Heart right ventricle (tissue), 16 donors: ENCODE measurements around the gene HEATR3. TPM values are rescaled to one million over a fixed set of nuclear protein-coding genes. Genes with fewer than 3 reads are reported as not detected.

ENCODE experiments used
- ATAC-seq, 8 donors: fragments of 200-7000 bp; cut with Tn5 transposase; one replicate each; pipeline ENCODE4 v1.9.1; 2020; ENCODE audit warnings: mild to moderate bottlenecking in 8 of 8, moderate library complexity in 8 of 8, moderate number of reproducible peaks in 1 of 8
- DNase-seq, 2 donors: peaks; one replicate each; pipeline ENCODE4 v3.0.0-alpha.2; 2020
- H3K27ac ChIP-seq, 10 donors: fragments of 200-600 bp; sonication (generic) in 2 of 10; one replicate each; pipeline versions ENCODE4 v1.5.0 to v1.8.0; 2020 to 2022; ENCODE audit warnings: mild to moderate bottlenecking in 3 of 10
- H3K27me3 ChIP-seq, 7 donors: fragments of 200-600 bp; one replicate each; pipeline ENCODE4 v1.8.0; 2021 to 2022; ENCODE audit warnings: mild to moderate bottlenecking in 2 of 7
- H3K36me3 ChIP-seq, 9 donors: fragments of 200-600 bp; sonication (generic) in 1 of 9; one replicate each; pipeline versions ENCODE4 v1.5.0 to v1.8.0; 2020 to 2022; ENCODE audit warnings: mild to moderate bottlenecking in 2 of 9
- H3K4me1 ChIP-seq, 9 donors: fragments of 200-600 bp; sonication (generic) in 1 of 9; one replicate each; pipeline versions ENCODE4 v1.5.0 to v1.8.0; 2020 to 2022; ENCODE audit warnings: mild to moderate bottlenecking in 4 of 9
- H3K4me3 ChIP-seq, 10 donors: fragments of 200-600 bp; sonication (generic) in 2 of 10; one replicate each; pipeline versions ENCODE4 v1.5.0 to v1.8.0; 2020 to 2022; ENCODE audit warnings: mild to moderate bottlenecking in 7 of 10, moderate library complexity in 2 of 10
- H3K9me3 ChIP-seq, 11 donors: fragments of 200-600 bp in 10 of 11; sonication (generic) in 2 of 11; one replicate each; pipeline versions ENCODE4 v1.5.0 to v1.8.0; 2013 to 2022; ENCODE audit warnings: mild to moderate bottlenecking in 2 of 11, control low read depth in 1 of 11, moderate library complexity in 1 of 11
- WGBS, 2 donors: extraction: QIAGEN DNeasy Blood & Tissue Kit; methylation state at CpG; one replicate each; pipeline ENCODE4 v1.1.7; 2013; ENCODE audit warnings: inconsistent platforms in 1 of 2; 5-methylcytosine and 5-hydroxymethylcytosine counted together
- intact Hi-C, 10 donors: fragments of 100-400 bp; cut with DNase I; formaldehyde crosslinking; loops; one replicate each; pipeline versions ENCODE4 v1.11.1 to v1.14.2; 2022
- polyA plus RNA-seq, 2 donors: library from polyadenylated mRNA; stranded (reverse); fragments of 200-250 nt; gene quantifications; one replicate each; pipeline ENCODE4 v1.2.3, GENCODE V29; 2013
- total RNA-seq, 10 donors: library from RNA; stranded (reverse); fragmentation: NEBNext Ultra II Directional in 3 of 10; extraction: Animal tissue kit (Norgen Biotek cat#: 25700) in 3 of 10; gene quantifications; one replicate each; pipeline versions ENCODE4 v1.2.1 to v1.2.4, GENCODE V29; 2021 to 2023
- TF ChIP-seq, protein P1 (sequence below), 9 donors: fragments of 200-600 bp; sonication (generic) in 2 of 9; IDR thresholded peaks; one replicate each; pipeline versions ENCODE4 v1.5.0 to v1.8.0; 2021 to 2022; ENCODE audit warnings: antibody characterized with exemption in 9 of 9, mild to moderate bottlenecking in 5 of 9, moderate library complexity in 1 of 9
- donor health status: Arrhythmogenic right ventricular cardiomyopathy.
- donor health status: ischemic (EF 13 %, LVEDD 7.1; RV severe dilation, severe dysfunction).
- donor health status: healthy with polysubstance abuse.
- donor health status: DM: no; HTN: yes; CAD: no.
- donor health status: DM: no; HTN: no; CAD: no.
- donor health status: ischemic (EF 25% LVEDD 6.9; RV normal size, moderate dysfunction).
- donor health status: ischemic (EF 25% LVEDD 5.7; RV mildly dilated, moderate dysfunction).
- donor health status: healthy.
- donor health status: DM: yes; HTN: yes; CAD: no.
- donor health status: Ischemic cardiomyopathy.
- donor health status: ischemic (EF 35%, LVEDD 5.7; RV mildly dilated, moderate dysfunction).
- donor health status: nonischemic (EF 11% LVEDD 7.7; RV severe dilation, severe dysfunction).
- donor health status: DM: yes; HTN: yes; CAD: no.
- donor health status: PGD.
- donor health status: ischemic (EF 29% LVEDD 5.4; RV normal size, mild dysfunction).
- donor health status: nonischemic (EF 23%, LVEDD 6.1; RV moderate dilation, normal function).

HEATR3 gene
- total and polyA plus RNA-seq, 12 donors = 3.8 to 15.8 (median 10.3) TPM

DNA sequence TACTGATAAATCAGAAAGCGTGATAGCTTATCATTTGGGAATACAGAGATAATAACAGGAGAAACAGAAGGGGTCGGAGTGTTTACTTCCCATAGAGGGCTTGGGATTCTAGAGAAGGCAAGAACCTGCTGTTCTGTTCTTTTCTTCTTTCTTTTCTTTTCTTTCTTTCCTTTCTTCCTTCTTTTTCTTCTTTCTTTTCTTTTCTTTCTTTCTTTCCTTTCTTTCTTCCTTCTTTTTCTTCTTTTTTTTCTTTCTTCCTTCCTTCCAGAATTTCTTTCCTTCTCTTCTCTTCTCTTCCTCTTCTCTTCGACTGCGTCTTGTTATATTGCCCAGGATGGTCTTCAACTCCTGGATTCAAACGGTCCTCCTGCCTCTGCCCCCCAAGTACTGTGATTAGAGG, 22.4 kb upstream of the HEATR3 start:
- Histone ChIP-seq H3K4me3 (no peak overlapping the region), H3K27ac (no peak overlapping the region), H3K4me1 (peaks cover 0 to 18% (median 0%) of the 10 kb centered on the region in 9 donors), H3K27me3 (peaks cover 0 to 21% (median 7%) of the 10 kb centered on the region in 7 donors), H3K9me3 (no peaks in the 10 kb centered on the region), H3K36me3 (peaks cover 0 to 4% (median 0%) of the 10 kb centered on the region in 9 donors)
- TF ChIP-seq, protein P1, sequence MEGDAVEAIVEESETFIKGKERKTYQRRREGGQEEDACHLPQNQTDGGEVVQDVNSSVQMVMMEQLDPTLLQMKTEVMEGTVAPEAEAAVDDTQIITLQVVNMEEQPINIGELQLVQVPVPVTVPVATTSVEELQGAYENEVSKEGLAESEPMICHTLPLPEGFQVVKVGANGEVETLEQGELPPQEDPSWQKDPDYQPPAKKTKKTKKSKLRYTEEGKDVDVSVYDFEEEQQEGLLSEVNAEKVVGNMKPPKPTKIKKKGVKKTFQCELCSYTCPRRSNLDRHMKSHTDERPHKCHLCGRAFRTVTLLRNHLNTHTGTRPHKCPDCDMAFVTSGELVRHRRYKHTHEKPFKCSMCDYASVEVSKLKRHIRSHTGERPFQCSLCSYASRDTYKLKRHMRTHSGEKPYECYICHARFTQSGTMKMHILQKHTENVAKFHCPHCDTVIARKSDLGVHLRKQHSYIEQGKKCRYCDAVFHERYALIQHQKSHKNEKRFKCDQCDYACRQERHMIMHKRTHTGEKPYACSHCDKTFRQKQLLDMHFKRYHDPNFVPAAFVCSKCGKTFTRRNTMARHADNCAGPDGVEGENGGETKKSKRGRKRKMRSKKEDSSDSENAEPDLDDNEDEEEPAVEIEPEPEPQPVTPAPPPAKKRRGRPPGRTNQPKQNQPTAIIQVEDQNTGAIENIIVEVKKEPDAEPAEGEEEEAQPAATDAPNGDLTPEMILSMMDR (IDR thresholded peaks at IDR 0.05) = no peak
- intact Hi-C loops = no loop called here
- no peak for DNase-seq
- 82 to 83% methylated on average over 5 of the region's 5 CpGs for WGBS, 2 donors
- no peak for ATAC-seq

DNA sequence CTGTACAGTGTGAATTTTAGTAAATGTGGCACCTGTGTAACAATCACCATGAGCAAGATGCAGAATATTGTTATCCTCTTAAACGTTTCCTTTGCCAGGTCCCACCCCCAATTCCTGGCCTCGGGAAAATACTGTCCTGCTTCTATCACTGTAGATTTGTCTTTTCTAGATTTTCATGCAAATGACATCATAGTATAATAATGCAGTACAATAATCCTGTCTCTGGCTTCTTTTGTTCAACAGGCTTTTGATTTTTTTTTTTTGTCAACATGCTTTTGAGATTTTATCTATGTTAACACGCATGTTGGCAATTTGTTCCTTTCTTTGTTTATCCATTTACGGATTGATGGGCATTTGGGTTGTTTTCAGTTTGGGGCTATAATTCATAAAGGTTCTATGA, 20.4 kb upstream of the HEATR3 start:
- DNase-seq = no peak
- H3K4me3 ChIP-seq = no peak overlapping the region
- 51 to 65% methylated on average over 4 of the region's 4 CpGs for WGBS, 2 donors
- H3K27me3 ChIP-seq = peaks cover 0 to 21% (median 7%) of the 10 kb centered on the region in 7 donors
- intact Hi-C loops = no loop called here
- no peaks in the 10 kb centered on the region for H3K4me1 ChIP-seq
- no peak overlapping the region for H3K27ac ChIP-seq
- no peaks in the 10 kb centered on the region for H3K9me3 ChIP-seq
- ATAC-seq = no peak
- H3K36me3 ChIP-seq = no peaks in the 10 kb centered on the region
- TF ChIP-seq, protein P1 (IDR thresholded peaks at IDR 0.05) = no peak

DNA sequence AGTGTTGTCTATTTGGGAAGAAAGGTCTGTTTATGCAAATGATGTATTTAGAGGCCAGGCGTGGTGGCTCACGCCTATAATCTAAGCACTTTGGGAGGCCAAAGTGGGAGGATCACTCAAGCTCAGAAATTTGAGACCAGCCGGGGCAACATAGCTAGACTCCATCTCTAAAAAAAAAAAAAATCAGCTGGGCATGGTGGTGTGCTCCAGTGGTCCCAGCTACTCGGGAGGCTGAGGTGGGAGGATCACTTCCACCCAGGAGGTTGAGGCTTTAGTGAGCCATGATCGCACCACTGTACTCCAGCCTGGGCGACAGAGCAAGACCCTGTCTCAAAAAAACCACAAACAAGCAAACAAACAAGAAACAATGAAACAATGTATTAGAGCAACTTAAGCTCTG, 18.9 kb upstream of the HEATR3 start:
- peaks cover 0 to 11% (median 0%) of the 10 kb centered on the region in 11 donors for H3K9me3 ChIP-seq
- no peak overlapping the region for H3K27ac ChIP-seq
- no peak for ATAC-seq
- DNase-seq = no peak
- intact Hi-C loops = no loop called here
- no peak overlapping the region for H3K4me3 ChIP-seq
- H3K36me3 ChIP-seq = no peaks in the 10 kb centered on the region
- TF ChIP-seq, protein P1 (IDR thresholded peaks at IDR 0.05) = no peak
- WGBS, 2 donors = 79 to 94% methylated on average over 6 of the region's 6 CpGs
- H3K27me3 ChIP-seq = peaks cover 0 to 21% (median 7%) of the 10 kb centered on the region in 7 donors
- H3K4me1 ChIP-seq = no peaks in the 10 kb centered on the region

DNA sequence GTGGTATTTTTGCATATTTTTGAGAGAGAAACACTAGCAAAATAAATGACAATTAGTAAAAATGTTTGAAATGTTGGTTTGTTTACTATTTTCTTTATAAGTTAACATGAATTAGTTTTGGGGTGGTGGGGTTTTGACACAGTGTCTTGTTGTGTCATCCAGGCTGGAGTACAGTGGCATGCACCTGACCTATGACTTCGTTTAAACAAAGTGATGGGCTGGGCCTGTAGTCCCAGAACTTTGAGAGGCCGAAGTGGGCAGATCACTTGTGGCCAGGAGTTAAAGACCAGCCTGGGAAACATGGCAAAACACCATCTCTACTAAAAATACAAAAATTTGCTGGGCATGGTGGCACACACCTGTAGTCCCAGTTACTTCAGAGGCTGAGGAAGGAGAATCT, 17.9 kb upstream of the HEATR3 start:
- no peaks in the 10 kb centered on the region for H3K4me1 ChIP-seq
- H3K36me3 ChIP-seq = no peaks in the 10 kb centered on the region
- intact Hi-C loops = no loop called here
- ATAC-seq = no peak
- no peak for DNase-seq
- 80 to 85% methylated on average over 2 of the region's 2 CpGs for WGBS, 2 donors
- peaks cover 0 to 16% (median 0%) of the 10 kb centered on the region in 11 donors for H3K9me3 ChIP-seq
- H3K4me3 ChIP-seq = no peak overlapping the region
- peaks cover 0 to 20% (median 7%) of the 10 kb centered on the region in 7 donors for H3K27me3 ChIP-seq
- H3K27ac ChIP-seq = no peak overlapping the region
- TF ChIP-seq, protein P1 (IDR thresholded peaks at IDR 0.05) = no peak
